T-helper 1 cell treated with Interleukin-12 subunit alpha and Interleukin-12 subunit beta and Interleukin-4 antibody, amounts not matched to agents 30 ng/mL and 1 ng/mL, for 36 hours (primary cell): ENCODE results near the gene MAGEF1. TPM values are rescaled to one million over a fixed set of nuclear protein-coding genes. Genes with fewer than 3 reads are reported as not detected.

Experiments used
- intact Hi-C: fragments of 100-400 bp; cut with micrococcal nuclease; formaldehyde crosslinking; loops from one replicate; pipeline ENCODE4 v1.15.1; 2024
- total RNA-seq: library from RNA; stranded (reverse); gene quantifications from 2 replicates; pipeline ENCODE4 v1.2.3, GENCODE V29; 2022

The MAGEF1 gene
- total RNA-seq, 1 donor from 2014 or later: 9.0 TPM

DNA sequence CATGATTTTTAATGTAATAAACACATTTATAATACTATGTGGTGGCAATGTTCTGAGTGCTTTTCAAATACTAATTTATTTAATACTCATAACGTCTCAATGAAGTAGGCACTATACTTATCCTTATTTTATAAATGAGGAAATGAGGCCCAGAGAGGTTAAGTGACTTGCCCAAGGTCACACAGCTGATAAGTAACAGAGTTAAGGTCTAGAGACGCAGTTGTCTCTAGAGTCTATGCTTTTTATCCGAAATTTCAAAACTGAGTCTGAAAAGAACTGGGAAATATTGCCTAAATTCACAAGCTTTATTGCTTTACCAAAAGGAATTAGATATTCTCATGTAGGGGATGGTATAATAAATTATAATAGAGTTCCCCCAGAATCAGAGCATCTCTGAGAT is 31.4 kb upstream of the MAGEF1 start:
- intact Hi-C loops: no loop called here

DNA sequence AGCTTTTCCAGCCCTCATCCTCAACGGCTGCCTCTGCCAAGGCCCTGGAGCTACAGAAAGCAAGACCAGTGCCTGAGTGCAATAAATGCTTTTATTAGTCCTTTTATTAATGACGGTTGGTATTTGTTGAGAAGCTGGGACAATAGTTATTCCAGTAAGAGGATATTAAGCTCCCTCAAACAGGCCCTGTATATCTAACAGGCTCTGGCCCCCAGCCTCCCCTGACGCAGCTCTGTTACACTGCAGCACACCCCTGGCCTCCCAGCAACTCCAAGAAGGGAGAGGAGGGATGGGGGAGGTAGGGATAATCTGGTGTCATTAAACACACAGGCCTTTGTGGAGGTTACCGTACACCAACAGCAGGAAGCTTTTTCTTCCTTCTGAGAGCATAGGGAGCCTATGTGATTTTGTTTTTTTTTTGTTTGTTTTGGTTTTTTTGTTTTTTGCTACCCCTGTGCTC is 30.8 kb upstream of the MAGEF1 start:
- intact Hi-C loops: no loop called here

GRCh38 chr3:184741798-184742675 is 30.2 kb upstream of the MAGEF1 start:
- intact Hi-C loops: no loop called here

- intact Hi-C loops: no loop called here
These were observed 29.3 kb upstream of the MAGEF1 start for GRCh38 chr3:184741259-184741556.

DNA sequence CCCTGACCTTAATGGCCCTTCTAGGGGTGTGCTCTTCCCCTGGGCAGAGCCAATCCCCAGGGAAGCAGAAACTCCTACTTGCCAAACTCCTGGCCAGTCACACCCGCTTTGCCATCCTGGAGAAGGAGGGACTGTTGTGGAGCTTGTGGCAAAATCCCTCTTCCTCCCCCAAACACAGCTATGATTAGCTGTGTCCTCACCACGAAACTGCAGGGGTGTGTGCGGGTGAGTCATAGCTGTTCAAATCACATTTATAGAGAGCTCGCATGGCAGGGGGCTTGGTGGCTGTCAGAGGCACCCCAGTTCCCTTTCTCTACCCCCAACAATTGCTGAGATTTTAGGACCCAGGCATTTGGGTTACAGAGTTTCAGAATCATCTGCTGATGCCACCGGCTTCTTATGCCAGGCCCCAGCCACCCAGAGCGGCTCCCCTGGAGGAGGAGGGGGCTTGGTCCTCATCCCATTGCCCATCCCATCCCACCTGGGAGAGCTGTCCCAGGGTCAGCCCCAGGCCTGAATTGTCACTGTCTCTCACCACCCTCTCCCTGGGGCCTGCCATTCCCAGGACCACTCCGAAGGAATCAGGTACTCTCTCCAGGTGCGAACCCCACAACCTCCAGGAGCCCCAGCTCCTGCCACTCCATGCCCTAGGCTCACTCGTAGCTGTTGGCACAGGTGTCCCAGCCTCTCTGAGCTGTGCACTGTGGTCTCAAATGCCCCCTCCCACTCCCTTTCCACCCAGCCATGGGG is 28.8 kb upstream of the MAGEF1 start:
- intact Hi-C loops: no loop called here

- intact Hi-C loops: no loop called here
These were observed 28.0 kb upstream of the MAGEF1 start for GRCh38 chr3:184739594-184740505.

GRCh38 chr3:184738982-184739381 is 27.1 kb upstream of the MAGEF1 start:
- intact Hi-C loops: no loop called here

GRCh38 chr3:184738506-184738890 is 26.6 kb upstream of the MAGEF1 start:
- intact Hi-C loops: no loop called here

DNA sequence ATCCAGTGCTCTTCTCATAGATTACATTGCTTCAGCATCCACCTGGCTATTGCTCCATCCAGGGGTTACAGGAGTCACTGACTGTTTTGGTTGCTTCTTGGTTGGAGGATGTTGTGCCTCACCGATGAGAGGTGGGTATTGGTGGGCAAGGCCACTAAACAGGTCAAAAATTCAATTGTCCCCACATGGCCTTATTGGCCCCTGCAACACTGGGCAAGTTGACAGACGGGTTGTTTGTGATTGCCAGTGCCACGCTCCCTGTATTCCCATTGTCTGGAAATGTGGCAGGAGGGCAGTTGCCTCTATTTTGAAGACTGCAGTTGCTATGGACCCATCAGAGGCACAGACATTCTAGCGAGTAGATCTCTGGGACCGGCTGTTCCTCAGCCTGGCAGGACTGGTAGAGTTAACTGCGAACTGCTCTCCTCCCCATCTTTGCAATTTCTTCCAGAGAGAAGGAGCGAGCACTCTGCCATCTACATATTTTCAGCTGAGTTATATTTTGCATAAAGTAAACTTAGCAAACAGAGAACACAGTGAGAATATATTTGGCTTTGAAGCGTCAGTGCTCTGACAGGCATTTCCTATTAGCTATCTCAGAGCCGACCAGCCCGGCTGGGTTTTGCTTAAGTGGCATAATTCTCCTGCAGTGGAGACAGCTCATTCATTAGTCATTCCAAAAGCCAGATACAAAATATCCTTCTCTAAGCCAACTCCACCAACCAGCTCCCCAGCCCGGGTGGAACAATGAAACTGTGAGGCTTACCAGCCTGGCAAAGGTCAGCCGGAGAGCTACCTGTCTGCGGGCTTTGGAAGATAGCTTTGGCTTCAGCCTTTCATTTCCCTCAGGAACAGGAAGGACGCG is 26.0 kb upstream of the MAGEF1 start:
- intact Hi-C loops: no loop called here

GRCh38 chr3:184737063-184737462 is 25.2 kb upstream of the MAGEF1 start:
- intact Hi-C loops: no loop called here

DNA sequence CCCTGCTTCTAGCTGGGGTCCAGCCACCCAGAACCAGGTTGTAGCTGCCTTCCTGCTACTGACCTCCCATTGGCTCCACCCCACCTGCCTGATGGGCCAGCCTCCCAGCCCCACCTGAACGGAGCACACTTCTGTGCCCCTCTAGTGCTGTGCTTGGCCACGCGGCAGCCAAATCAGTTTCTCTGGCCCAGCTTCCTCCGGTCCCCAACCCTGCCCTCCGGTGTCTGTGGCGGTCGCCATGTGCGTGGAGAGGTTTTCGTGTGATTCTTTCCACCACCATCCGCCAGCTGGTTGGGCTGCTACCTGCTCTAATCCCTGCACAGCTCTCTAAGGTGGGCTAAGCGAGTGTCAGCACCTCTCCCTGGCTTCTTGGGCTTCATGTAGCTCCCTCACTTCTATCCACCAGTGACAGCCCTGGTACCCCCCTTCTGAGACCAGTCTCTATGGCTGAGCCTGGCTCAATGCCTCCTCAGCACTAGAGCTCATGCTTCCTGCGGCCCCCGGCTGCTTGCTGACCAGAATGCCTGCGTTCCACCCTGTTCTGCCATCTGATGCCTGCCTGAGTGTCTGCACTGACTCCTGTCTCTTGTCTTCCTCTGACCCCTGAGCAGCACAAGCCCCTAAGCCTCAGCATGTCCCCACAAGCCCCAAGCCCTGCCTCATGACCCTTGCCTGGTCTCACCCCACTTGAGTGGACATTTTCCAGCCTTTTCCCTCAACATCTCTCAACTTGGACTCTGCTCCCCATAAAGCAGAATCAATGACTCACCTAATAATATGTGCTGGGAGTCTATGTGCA is 23.2 kb upstream of the MAGEF1 start:
- intact Hi-C loops: no loop called here

- intact Hi-C loops: no loop called here
These were observed 22.2 kb upstream of the MAGEF1 start for GRCh38 chr3:184733971-184734608.

- intact Hi-C loops: no loop called here
These were observed 21.3 kb upstream of the MAGEF1 start for GRCh38 chr3:184733181-184733580.

- intact Hi-C loops: no loop called here
These were observed 20.1 kb upstream of the MAGEF1 start for GRCh38 chr3:184731786-184732537.

- intact Hi-C loops: no loop called here
These were observed 19.1 kb upstream of the MAGEF1 start for GRCh38 chr3:184730924-184731323.

DNA sequence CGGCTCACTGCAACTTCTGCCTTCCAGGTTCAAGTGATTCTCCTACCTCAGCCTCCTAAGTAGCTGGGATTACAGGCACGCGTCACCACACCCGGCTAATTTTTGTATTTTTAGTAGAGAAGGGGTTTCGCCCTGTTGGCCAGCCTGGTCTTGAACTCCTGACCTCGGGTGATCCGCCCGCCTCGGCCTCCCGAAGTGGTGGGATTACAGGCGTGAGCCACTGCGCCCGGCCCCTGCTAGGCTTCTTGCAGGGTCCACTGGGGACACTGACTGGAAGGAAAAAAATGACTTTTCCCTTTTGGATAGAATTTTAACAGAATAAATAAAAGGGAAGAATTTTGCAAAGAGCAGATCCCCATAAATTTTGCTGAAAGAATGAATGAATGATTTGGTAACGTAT is 17.3 kb upstream of the MAGEF1 start:
- intact Hi-C loops: loop anchor here (5.0 kb wide), 1 partner anchor 92 kb away; no protein-coding TSS in a partner anchor

DNA sequence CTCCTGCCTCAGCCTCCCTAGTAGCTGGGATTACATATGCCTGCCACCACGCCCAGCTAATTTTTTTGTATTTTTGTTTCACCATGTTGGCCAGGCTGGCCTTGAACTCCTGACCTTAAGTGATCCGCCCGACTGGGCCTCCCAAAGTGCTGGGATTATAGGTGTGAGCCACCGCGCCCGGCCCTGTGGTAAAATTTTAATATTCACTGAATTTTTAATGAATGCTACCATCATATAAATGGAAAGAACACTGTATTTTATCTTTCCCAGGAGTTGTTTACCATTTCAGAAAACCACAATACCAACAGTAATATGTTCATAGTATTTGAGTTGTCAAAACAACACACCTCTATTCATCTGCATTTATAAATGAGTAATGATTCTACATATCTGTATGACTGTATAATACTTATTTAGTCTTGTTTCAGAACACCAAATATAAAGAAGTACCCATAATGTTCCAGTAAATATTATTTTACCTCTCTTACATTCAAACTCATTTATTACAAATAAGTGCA is 16.2 kb upstream of the MAGEF1 start:
- intact Hi-C loops: loop anchor here (5.0 kb wide), 1 partner anchor 91 kb away; no protein-coding TSS in a partner anchor

GRCh38 chr3:184727357-184728009 is 15.6 kb upstream of the MAGEF1 start:
- intact Hi-C loops: loop anchor here (1.0 to 5.0 kb wide), 4 partner anchors 15 to 166 kb away; partner anchors contain the start of genes EPHB3 and MAGEF1
